ENCODE measurements around the gene KLF13. TPM values are rescaled to one million over a fixed set of nuclear protein-coding genes. Genes with fewer than 3 reads are reported as not detected.
A peak's percentile ranks its signal among the peaks of the same experiment; 100 is the strongest.

Gene KLF13
- total RNA-seq, 2 donors from 2014 or later: 184 to 226 TPM

DNA sequence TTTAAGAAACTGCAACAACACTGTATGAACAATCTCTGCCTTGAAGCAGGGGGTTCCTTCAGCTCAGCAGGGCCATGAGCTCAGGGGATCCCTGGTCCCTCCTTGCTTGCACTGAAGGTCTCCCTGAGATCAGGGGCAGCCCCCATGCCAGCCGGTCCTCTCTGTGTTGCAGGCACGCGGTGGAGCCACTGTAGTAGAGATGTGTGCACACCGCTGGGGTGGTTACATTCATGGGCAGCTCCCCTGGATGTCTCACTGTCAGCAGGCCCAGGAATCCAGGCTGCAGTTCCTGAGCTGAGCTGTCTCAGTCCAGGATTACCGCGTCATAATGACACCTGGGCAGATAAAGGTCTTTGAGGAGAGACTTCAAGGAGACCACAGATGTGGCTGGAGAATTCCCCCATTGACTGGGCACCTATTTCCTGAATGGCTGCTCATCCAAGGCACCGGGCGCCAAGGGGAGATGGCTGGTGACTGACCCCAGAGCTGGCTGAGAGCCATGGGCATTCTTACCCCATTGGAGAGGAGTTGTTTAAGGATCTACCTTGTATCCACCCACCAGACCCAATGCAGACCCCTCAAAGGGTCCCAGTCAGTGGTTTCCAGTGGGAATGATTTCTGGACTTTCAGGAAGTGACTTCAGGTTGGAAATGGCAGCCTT lies 10.4 kb upstream of the KLF13 start:
- H3K9me3 ChIP-seq (ENCODE audit: control insufficient read depth, low read length, poor library complexity, severe bottlenecking): no peaks in the 10 kb centered on the region
- Mint-ChIP-seq H3K4me3 (no peak overlapping the region), H3K27me3 (no peaks in the 10 kb centered on the region), H3K27ac (peak overlapping the region; percentile 32), H3K36me3 (ENCODE audit: low read depth) (no peaks in the 10 kb centered on the region), H3K4me1 (peaks cover 15% of the 10 kb centered on the region)
- DNase-seq: no peak
- ATAC-seq: no peak

DNA sequence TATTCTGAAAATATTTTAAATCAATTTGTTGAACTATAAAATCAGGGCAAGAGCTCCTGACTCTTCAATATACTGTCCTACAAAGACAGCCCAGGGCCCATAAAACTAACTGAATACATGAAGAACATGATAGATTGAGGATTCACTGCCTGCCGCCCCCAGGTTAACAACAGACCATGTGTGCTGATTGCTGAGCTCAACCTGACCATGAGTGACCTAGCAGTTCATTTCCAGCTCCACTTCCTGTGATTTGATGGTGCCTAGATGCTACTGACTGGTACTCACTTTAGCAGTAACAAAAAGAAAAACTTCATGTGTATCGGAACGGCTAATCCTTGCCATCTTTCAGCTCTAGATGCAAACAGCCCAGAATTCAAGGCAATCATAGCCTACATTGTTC lies 9.6 kb upstream of the KLF13 start:
- H3K9me3 ChIP-seq (ENCODE audit: control insufficient read depth, low read length, poor library complexity, severe bottlenecking): no peaks in the 10 kb centered on the region
- ATAC-seq: no peak
- no peak for DNase-seq
- Mint-ChIP-seq H3K27me3 (no peaks in the 10 kb centered on the region), H3K27ac (peak overlapping the region; percentile 32), H3K4me3 (no peak overlapping the region), H3K4me1 (peaks cover 15% of the 10 kb centered on the region), H3K36me3 (ENCODE audit: low read depth) (no peaks in the 10 kb centered on the region)

DNA sequence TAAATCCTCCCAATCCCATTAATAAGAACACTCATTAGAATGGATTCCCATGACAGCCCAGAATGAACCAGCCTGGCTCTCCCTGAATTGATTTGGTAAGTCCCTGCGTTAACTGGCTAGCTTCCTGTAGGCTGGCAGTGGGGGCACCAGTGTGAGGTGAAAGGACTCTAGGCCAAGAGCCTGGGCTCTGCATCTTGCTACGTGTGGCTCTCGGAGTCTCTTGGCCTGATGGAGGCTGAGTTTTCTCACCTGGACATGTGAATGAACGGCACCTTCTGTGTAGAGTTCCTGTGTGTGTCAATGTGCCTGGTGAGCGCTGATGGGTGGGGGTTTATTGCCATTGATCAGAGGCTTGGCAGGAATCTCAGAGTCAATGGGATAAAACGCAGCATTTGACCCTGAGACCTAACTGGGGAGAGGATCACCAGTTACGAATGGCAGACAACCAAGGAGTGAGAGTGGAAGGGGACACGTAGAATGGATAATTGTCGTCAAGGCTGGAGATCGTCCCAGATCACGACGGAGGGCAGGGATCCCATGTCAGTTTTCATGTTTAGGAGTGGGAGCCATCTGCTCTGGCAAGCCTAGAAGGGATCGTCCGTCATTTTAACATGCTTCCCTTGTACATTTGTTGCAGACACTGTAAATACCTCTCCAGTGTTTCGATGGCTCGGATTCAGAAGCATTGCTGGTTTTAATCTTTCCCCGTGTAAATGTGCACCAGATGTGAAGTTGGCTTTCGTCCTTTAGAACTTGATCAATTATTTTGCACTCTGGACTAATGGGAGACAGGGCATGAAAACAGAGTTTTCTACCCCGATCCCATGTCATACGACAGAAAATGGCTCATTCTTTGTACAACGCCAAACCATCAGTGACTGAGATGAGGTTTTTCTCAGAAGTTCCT lies 9.0 kb upstream of the KLF13 start:
- no peak overlapping the region for H3K4me3 Mint-ChIP-seq
- no peaks in the 10 kb centered on the region for H3K27me3 Mint-ChIP-seq
- peaks cover 14% of the 10 kb centered on the region for H3K4me1 Mint-ChIP-seq
- no peak overlapping the region for H3K27ac Mint-ChIP-seq
- DNase-seq (no peak), ATAC-seq (no peak)
- H3K9me3 ChIP-seq (ENCODE audit: control insufficient read depth, low read length, poor library complexity, severe bottlenecking): no peaks in the 10 kb centered on the region
- no peaks in the 10 kb centered on the region for H3K36me3 Mint-ChIP-seq (ENCODE audit: low read depth)

DNA sequence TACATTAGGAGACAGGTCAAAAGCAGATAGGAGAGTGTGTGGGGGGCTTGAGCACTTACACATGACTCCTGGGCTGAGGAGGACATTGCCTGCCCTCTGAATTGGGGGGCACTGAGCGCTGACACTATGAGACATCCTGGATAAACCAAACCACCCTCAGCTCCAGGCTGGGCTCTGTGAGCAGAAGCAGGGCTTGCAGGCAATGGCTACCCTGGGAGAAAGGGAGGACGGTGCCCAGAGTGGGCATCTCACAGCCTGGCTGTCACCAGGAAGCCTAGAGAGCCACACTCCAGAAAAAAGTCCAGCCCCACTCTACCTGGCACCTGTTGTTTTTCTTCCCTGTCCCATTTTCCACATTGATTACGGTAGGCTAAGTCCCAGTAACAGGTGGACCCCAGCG lies 8.2 kb upstream of the KLF13 start:
- no peaks in the 10 kb centered on the region for H3K9me3 ChIP-seq (ENCODE audit: control insufficient read depth, low read length, poor library complexity, severe bottlenecking)
- ATAC-seq (no peak), DNase-seq (no peak)
- H3K36me3 Mint-ChIP-seq (ENCODE audit: low read depth): no peaks in the 10 kb centered on the region
- no peak overlapping the region for H3K27ac Mint-ChIP-seq
- no peaks in the 10 kb centered on the region for H3K27me3 Mint-ChIP-seq
- H3K4me1 Mint-ChIP-seq: peaks cover 17% of the 10 kb centered on the region
- H3K4me3 Mint-ChIP-seq: no peak overlapping the region

DNA sequence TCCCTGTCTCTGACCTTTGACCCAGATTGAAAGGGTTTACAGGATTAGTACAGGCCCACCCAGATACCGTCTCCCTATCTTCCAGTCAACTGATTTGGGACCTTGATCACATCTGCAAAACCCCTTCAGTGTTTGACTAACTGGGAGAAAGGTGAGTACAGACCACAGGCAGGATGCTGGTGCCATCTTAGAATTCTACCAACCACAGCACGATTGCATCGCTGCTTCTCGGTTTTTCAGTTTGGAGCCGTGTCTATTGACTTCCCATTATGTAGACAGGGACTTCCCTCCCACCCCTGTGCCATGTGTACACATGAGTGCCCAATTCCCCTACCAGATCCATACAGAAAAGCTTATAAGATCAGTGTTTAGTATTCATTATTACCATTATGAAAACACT lies 6.6 kb upstream of the KLF13 start:
- Mint-ChIP-seq H3K4me3 (no peak overlapping the region), H3K4me1 (peaks cover 27% of the 10 kb centered on the region), H3K27ac (no peak overlapping the region), H3K27me3 (no peaks in the 10 kb centered on the region), H3K36me3 (ENCODE audit: low read depth) (no peaks in the 10 kb centered on the region)
- H3K9me3 ChIP-seq (ENCODE audit: control insufficient read depth, low read length, poor library complexity, severe bottlenecking): no peaks in the 10 kb centered on the region
- ATAC-seq (no peak), DNase-seq (no peak)

DNA sequence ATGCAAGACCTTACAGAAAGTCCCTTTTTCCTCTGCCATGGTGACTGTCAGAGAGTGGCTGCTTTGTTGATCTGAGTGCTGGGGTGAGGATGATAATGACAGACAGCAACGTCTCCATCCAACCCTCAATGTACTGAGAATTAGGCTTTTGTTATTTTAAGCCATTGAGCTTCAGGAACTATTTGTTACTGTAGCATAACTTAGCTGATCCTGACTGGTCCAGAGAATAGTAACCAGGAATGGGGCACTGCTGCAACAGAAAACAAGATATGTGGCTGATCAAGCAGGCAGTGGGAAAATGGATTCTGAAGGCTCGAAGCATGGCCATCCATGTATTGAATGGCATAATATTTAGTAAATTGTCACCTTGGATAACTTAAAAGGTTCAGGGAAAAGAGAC lies 5.2 kb upstream of the KLF13 start:
- Mint-ChIP-seq H3K27me3 (no peaks in the 10 kb centered on the region), H3K4me3 (no peak overlapping the region), H3K27ac (no peak overlapping the region), H3K36me3 (ENCODE audit: low read depth) (no peaks in the 10 kb centered on the region), H3K4me1 (peaks cover 29% of the 10 kb centered on the region)
- no peak for DNase-seq
- no peak for ATAC-seq
- no peaks in the 10 kb centered on the region for H3K9me3 ChIP-seq (ENCODE audit: control insufficient read depth, low read length, poor library complexity, severe bottlenecking)

DNA sequence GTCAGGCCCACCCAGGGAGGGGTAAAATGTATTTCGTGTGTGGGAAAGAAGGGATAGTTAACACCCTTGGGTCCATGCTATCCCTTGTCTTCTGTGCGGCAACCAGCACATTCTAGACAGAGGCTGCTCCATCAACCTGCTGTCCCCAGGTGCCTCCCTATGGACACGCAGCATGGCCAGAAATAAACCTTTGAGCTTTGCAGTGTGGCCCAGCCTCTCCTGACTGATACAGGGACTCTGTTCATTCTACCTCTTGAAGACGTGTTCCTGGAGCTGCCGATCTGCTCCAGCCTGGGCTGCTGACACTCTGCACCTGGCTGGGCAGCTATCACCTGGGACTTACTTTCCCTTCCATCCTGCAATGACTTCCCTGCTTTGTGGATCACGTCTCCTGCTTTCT lies 4.1 kb upstream of the KLF13 start:
- Mint-ChIP-seq H3K36me3 (ENCODE audit: low read depth) (no peaks in the 10 kb centered on the region), H3K27ac (peak overlapping the region; percentile 61), H3K4me3 (no peak overlapping the region), H3K4me1 (peaks cover 20% of the 10 kb centered on the region), H3K27me3 (no peaks in the 10 kb centered on the region)
- DNase-seq: no peak
- no peaks in the 10 kb centered on the region for H3K9me3 ChIP-seq (ENCODE audit: control insufficient read depth, low read length, poor library complexity, severe bottlenecking)
- ATAC-seq: no peak

DNA sequence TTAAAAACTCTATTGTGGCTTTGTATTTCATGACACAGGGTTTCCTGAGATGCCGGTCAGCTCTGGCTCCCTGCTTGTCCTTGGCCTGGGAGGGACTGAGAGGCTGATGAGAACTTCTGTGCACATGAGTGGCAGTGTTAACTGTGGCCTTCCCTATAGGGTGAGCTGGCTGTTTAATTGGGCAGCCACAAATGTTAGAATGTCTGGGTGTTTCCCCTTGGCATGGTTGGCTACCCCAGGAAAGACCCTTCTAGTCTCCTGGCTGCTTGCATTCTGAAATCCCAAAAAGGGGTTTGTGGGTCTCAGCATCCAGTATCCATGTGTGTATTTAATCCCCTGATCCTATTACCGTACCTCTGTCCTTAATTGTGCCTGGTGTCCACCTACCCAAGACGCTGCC lies 3.0 kb upstream of the KLF13 start:
- DNase-seq: no peak
- Mint-ChIP-seq H3K4me3 (no peak overlapping the region), H3K36me3 (ENCODE audit: low read depth) (peaks cover 2% of the 10 kb centered on the region), H3K27me3 (no peaks in the 10 kb centered on the region), H3K4me1 (peaks cover 20% of the 10 kb centered on the region), H3K27ac (peak overlapping the region; percentile 61)
- ATAC-seq: no peak
- H3K9me3 ChIP-seq (ENCODE audit: control insufficient read depth, low read length, poor library complexity, severe bottlenecking): no peaks in the 10 kb centered on the region

DNA sequence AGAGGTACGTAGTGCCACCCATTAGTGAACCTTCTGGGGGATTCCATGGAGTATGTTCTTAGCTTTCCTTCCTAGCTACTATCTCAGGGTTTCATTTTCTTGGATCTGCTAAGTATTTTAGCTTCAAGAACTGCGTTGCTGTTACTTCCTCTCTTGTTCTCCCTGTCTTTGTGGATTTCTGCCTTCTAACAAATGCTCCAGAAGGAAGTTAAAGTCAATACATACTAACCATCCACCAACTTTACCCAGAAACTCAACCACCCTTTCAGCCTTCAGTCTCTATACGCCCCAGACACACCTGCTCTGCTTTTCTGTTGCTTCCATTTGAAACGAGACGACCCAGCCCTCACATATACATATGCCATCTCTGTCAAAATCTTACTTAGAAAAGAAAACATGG lies 2.4 kb upstream of the KLF13 start:
- H3K36me3 Mint-ChIP-seq (ENCODE audit: low read depth): peaks cover 6% of the 10 kb centered on the region
- no peaks in the 10 kb centered on the region for H3K9me3 ChIP-seq (ENCODE audit: control insufficient read depth, low read length, poor library complexity, severe bottlenecking)
- H3K4me3 Mint-ChIP-seq: peak overlapping the region; percentile 89
- H3K27ac Mint-ChIP-seq: peak overlapping the region; percentile 88
- no peak for DNase-seq
- peaks cover 24% of the 10 kb centered on the region for H3K4me1 Mint-ChIP-seq
- H3K27me3 Mint-ChIP-seq: no peaks in the 10 kb centered on the region
- no peak for ATAC-seq

DNA sequence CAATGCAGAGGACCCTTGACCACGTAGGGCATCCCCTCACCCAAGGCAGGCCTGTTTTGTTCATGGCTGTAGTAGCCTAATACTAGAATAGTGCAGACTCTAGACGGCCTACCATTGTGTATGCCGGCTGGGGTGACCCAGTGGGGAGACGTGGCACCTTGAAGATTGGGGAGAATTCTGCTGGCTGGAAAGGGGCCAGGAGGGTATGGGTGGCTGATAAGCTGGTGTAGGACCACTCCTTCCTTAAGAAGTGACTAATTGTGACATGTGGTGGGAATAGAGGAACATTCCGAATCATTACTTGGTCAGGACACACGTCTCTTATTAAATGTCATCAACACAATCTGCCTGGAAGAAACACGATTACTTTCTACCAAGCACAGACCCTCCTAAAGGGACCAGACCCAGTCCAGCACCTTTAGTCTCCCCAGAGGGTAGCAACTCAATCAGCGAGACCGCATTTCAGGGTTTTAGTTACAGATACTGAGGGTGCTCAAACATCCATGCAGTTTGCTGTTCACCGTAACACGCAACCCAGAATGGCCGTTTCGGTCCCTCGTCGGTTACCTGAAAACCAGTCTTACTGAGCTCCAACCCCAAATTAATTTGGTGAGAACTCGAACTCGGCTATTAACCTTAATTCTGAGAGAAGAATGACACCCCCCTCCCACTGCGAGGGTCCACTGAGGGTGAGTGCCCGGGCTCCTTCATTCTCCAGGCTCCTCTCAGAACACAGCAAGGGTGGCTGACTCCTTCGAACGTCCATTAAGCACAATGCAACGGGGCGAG lies 1.6 kb upstream of the KLF13 start:
- DNase-seq: no peak
- H3K4me1 Mint-ChIP-seq: peaks cover 32% of the 10 kb centered on the region
- H3K27ac Mint-ChIP-seq: peak overlapping the region; percentile 88
- no peaks in the 10 kb centered on the region for H3K9me3 ChIP-seq (ENCODE audit: control insufficient read depth, low read length, poor library complexity, severe bottlenecking)
- H3K36me3 Mint-ChIP-seq (ENCODE audit: low read depth): peaks cover 6% of the 10 kb centered on the region
- ATAC-seq: no peak
- peak overlapping the region; percentile 89 for H3K4me3 Mint-ChIP-seq
- H3K27me3 Mint-ChIP-seq: no peaks in the 10 kb centered on the region

DNA sequence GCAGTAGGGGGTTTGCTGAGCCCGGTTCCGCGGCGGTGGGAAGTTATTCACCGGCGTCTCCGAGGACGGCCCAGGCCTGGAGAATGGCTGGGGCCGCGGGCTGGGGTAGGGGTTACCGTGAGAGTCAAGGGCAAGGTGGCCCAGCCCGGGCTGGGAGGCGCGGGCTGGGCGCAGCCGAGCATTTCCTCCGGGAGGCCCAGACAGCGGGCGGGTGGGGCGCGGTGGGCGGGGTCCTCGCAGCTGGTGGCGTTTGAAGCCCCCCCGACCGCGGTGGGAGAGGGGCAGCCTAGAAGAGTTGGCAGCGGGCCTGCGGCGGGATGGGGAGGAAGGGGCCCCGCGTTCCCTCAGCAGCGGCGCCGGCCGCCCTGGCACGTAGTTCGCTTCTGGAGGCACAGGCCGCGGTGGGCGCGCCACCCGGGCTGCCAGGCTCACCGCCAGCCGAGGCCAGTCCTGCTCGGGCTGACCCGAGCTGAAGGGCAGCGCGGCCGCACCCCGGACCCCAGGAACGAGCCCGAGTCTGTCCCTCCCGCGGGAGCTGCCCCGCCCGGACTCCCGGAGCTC lies 960 bp upstream of the KLF13 start:
- peak; percentile 34 to 67 (median 63) for DNase-seq
- Mint-ChIP-seq H3K27me3 (no peaks in the 10 kb centered on the region), H3K4me3 (peak overlapping the region; percentile 89), H3K27ac (peak overlapping the region; percentile 88), H3K4me1 (peaks cover 39% of the 10 kb centered on the region), H3K36me3 (ENCODE audit: low read depth) (peaks cover 6% of the 10 kb centered on the region)
- no peak for ATAC-seq
- H3K9me3 ChIP-seq (ENCODE audit: control insufficient read depth, low read length, poor library complexity, severe bottlenecking): no peaks in the 10 kb centered on the region

DNA sequence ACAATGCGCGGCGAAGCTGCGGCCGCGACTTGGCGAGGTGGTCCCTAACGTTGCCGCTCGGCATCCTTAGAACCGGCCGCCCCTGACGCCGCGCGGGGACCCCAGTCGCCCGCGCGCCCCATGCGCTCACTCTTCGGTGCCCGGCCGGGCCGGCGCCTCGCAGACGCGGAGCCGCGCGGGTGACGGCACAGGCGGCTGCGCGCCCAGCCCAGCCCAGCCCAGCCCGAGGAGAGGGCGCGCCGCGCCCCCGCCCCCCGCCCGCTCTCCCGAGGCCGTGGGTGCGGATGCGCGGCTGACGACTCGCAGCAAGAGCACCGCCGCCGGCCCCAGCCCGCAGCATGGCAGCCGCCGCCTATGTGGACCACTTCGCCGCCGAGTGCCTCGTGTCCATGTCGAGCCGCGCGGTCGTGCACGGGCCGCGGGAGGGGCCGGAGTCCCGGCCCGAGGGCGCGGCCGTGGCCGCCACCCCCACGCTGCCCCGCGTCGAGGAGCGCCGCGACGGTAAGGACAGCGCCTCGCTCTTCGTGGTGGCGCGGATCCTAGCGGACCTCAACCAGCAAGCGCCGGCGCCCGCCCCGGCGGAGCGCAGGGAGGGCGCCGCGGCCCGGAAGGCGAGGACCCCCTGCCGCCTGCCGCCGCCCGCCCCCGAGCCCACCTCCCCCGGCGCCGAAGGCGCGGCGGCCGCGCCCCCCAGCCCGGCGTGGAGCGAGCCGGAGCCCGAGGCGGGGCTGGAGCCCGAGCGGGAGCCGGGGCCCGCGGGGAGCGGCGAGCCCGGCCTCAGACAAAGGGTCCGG lies 437 bp downstream of the KLF13 start:
- H3K4me1 Mint-ChIP-seq: peaks cover 51% of the 10 kb centered on the region
- H3K27me3 Mint-ChIP-seq: no peaks in the 10 kb centered on the region
- no peaks in the 10 kb centered on the region for H3K9me3 ChIP-seq (ENCODE audit: control insufficient read depth, low read length, poor library complexity, severe bottlenecking)
- no peak overlapping the region for H3K27ac Mint-ChIP-seq
- DNase-seq (peak; percentile 58 to 77 (median 74)), ATAC-seq (peak; percentile 45)
- peak overlapping the region; percentile 98 for H3K4me3 Mint-ChIP-seq
- peaks cover 8% of the 10 kb centered on the region for H3K36me3 Mint-ChIP-seq (ENCODE audit: low read depth)
